Astrocyte (in vitro differentiated cells and primary cell): Measurements from ENCODE around the gene GLYATL3. TPM values are rescaled to one million over a fixed set of nuclear protein-coding genes. Genes with fewer than 3 reads are reported as not detected.
A peak's percentile ranks its signal among the peaks of the same experiment; 100 is the strongest.

Experiments
- DNase-seq: peaks from one replicate; pipeline ENCODE4 v3.0.0-alpha.2; 2010; ENCODE audit warnings: low read depth
- FAIRE-seq: peaks from 2 replicates; lab custom pipeline; 2011; peaks lifted over from hg19 to GRCh38; lab: Jason Lieb, UNC
- H2AFZ ChIP-seq: 2 replicates; pipeline ENCODE4 v1.6.0; 2012; ENCODE audit warnings: low read depth, low read length, inconsistent platforms
- H3K27ac ChIP-seq: 2 replicates; pipeline ENCODE4 v1.5.1; 2011; ENCODE audit warnings: low read depth, low read length, inconsistent platforms
- H3K27me3 ChIP-seq: 2 replicates; pipeline ENCODE4 v1.6.0; 2011; ENCODE audit warnings: low read length, inconsistent platforms; ENCODE audit not compliant: insufficient read depth
- H3K36me3 ChIP-seq: 2 replicates; pipeline ENCODE4 v1.5.1; 2011; ENCODE audit warnings: low read length, inconsistent platforms; ENCODE audit not compliant: insufficient read depth
- H3K4me1 ChIP-seq: 2 replicates; pipeline ENCODE4 v1.5.1; 2011; ENCODE audit warnings: low read length, inconsistent platforms; ENCODE audit not compliant: insufficient read depth
- H3K4me2 ChIP-seq: 2 replicates; pipeline ENCODE4 v1.6.0; 2012; ENCODE audit warnings: low read length, inconsistent platforms
- H3K4me3 ChIP-seq: 2 replicates; pipeline ENCODE4 v1.5.1; 2011; ENCODE audit warnings: low read depth, mild to moderate bottlenecking, low read length, inconsistent platforms; ENCODE audit not compliant: insufficient read depth
- H3K79me2 ChIP-seq: 2 replicates; pipeline ENCODE4 v1.6.0; 2012; ENCODE audit warnings: mild to moderate bottlenecking, low read length, inconsistent platforms; ENCODE audit not compliant: insufficient read depth
- H3K9ac ChIP-seq: 2 replicates; pipeline ENCODE4 v1.6.0; 2012; ENCODE audit warnings: mild to moderate bottlenecking, low read length, inconsistent platforms
- H3K9me3 ChIP-seq: 2 replicates; pipeline ENCODE4 v1.5.1; 2012; ENCODE audit warnings: low read depth, mild to moderate bottlenecking, low read length, inconsistent platforms; ENCODE audit not compliant: insufficient read depth
- H4K20me1 ChIP-seq: 2 replicates; pipeline ENCODE4 v1.6.0; 2012; ENCODE audit warnings: low read length, inconsistent platforms; ENCODE audit not compliant: insufficient read depth
- H3K27ac Mint-ChIP-seq: one replicate; pipeline ENCODE4 v1.8.0; 2021; ENCODE audit warnings: mild to moderate bottlenecking, mixed read lengths; ENCODE audit not compliant: unreplicated experiment
- H3K27me3 Mint-ChIP-seq: one replicate; pipeline ENCODE4 v1.8.0; 2021; ENCODE audit warnings: low read depth, mixed read lengths; ENCODE audit not compliant: unreplicated experiment
- H3K36me3 Mint-ChIP-seq: one replicate; pipeline ENCODE4 v1.8.0; 2021; ENCODE audit warnings: low read depth, mixed read lengths; ENCODE audit not compliant: unreplicated experiment
- H3K4me1 Mint-ChIP-seq: one replicate; pipeline ENCODE4 v1.8.0; 2021; ENCODE audit warnings: low read depth, mixed read lengths; ENCODE audit not compliant: unreplicated experiment
- H3K4me3 Mint-ChIP-seq: one replicate; pipeline ENCODE4 v1.8.0; 2021; ENCODE audit warnings: mild to moderate bottlenecking, moderate library complexity, mixed read lengths; ENCODE audit not compliant: unreplicated experiment
- H3K9me3 Mint-ChIP-seq: one replicate; pipeline ENCODE4 v1.8.0; 2021; ENCODE audit warnings: mild to moderate bottlenecking, mixed read lengths; ENCODE audit not compliant: unreplicated experiment
- CTCF ChIP-seq: IDR thresholded peaks from 2 replicates; pipeline ENCODE4 v1.5.1; 2011; ENCODE audit warnings: low read depth, mild to moderate bottlenecking, inconsistent platforms, low read length, moderate library complexity; ENCODE audit not compliant: insufficient read depth
- EZH2 ChIP-seq: IDR thresholded peaks from 2 replicates; pipeline ENCODE4 v1.6.1; 2012; ENCODE audit warnings: mild to moderate bottlenecking, low read length, inconsistent platforms; ENCODE audit not compliant: insufficient read depth
- total RNA-seq: library from RNA; stranded (reverse); gene quantifications from 2 replicates; pipeline ENCODE4 v1.2.1, GENCODE V29; 2021

The GLYATL3 gene
- total RNA-seq, 1 donor from 2014 or later, result not detected

GRCh38 chr6:49565261-49565660 is 65.5 kb downstream of the GLYATL3 start:
- H3K27ac ChIP-seq, result no peak overlapping the region
- FAIRE-seq (no peak), DNase-seq (no peak)
- H3K4me3 Mint-ChIP-seq, result no peak overlapping the region
- no peaks in the 10 kb centered on the region for H3K79me2 ChIP-seq
- no peaks in the 10 kb centered on the region for H3K36me3 ChIP-seq
- no peaks in the 10 kb centered on the region for H3K27me3 Mint-ChIP-seq
- H3K27me3 ChIP-seq, result no peaks in the 10 kb centered on the region
- H2AFZ ChIP-seq, result peak overlapping the region; percentile 72
- no peaks in the 10 kb centered on the region for H3K36me3 Mint-ChIP-seq
- TF ChIP-seq EZH2 (no peak), CTCF (no peak)
- H3K27ac Mint-ChIP-seq, result no peak overlapping the region
- H3K4me2 ChIP-seq, result no peak overlapping the region
- no peaks in the 10 kb centered on the region for H3K9me3 Mint-ChIP-seq
- H3K4me1 ChIP-seq, result peaks cover 7% of the 10 kb centered on the region
- H3K9me3 ChIP-seq, result no peaks in the 10 kb centered on the region
- H3K4me3 ChIP-seq, result no peak overlapping the region
- no peak overlapping the region for H3K9ac ChIP-seq
- peaks cover 5% of the 10 kb centered on the region for H3K4me1 Mint-ChIP-seq
- no peaks in the 10 kb centered on the region for H4K20me1 ChIP-seq

- Mint-ChIP-seq H3K27ac (no peak overlapping the region), H3K9me3 (no peaks in the 10 kb centered on the region), H3K4me1 (peaks cover 5% of the 10 kb centered on the region), H3K4me3 (no peak overlapping the region), H3K36me3 (no peaks in the 10 kb centered on the region), H3K27me3 (no peaks in the 10 kb centered on the region)
- no peak overlapping the region for H3K27ac ChIP-seq
- FAIRE-seq (no peak), DNase-seq (no peak)
- H3K4me2 ChIP-seq, result peak overlapping the region; percentile 23
- no peaks in the 10 kb centered on the region for H3K36me3 ChIP-seq
- H3K79me2 ChIP-seq, result no peaks in the 10 kb centered on the region
- H3K4me3 ChIP-seq, result no peak overlapping the region
- no peak overlapping the region for H3K9ac ChIP-seq
- TF ChIP-seq EZH2 (no peak), CTCF (no peak)
- H3K9me3 ChIP-seq, result no peaks in the 10 kb centered on the region
- H4K20me1 ChIP-seq, result no peaks in the 10 kb centered on the region
- H2AFZ ChIP-seq, result peak overlapping the region; percentile 72
- H3K4me1 ChIP-seq, result peaks cover 7% of the 10 kb centered on the region
- no peaks in the 10 kb centered on the region for H3K27me3 ChIP-seq
Observed at GRCh38 chr6:49565855-49566254, 66.1 kb downstream of the GLYATL3 start.

GRCh38 chr6:49570474-49571079 is 70.9 kb downstream of the GLYATL3 start:
- Mint-ChIP-seq H3K9me3 (no peaks in the 10 kb centered on the region), H3K4me1 (peaks cover 5% of the 10 kb centered on the region), H3K27ac (no peak overlapping the region), H3K4me3 (no peak overlapping the region), H3K36me3 (no peaks in the 10 kb centered on the region), H3K27me3 (no peaks in the 10 kb centered on the region)
- H3K4me3 ChIP-seq, result no peak overlapping the region
- no peak overlapping the region for H3K9ac ChIP-seq
- FAIRE-seq (no peak), DNase-seq (peak; percentile 18)
- no peaks in the 10 kb centered on the region for H3K36me3 ChIP-seq
- no peak overlapping the region for H3K27ac ChIP-seq
- no peaks in the 10 kb centered on the region for H3K79me2 ChIP-seq
- TF ChIP-seq EZH2 (no peak), CTCF (peak; percentile 9)
- no peaks in the 10 kb centered on the region for H4K20me1 ChIP-seq
- H3K27me3 ChIP-seq, result no peaks in the 10 kb centered on the region
- peaks cover 7% of the 10 kb centered on the region for H3K4me1 ChIP-seq
- no peaks in the 10 kb centered on the region for H3K9me3 ChIP-seq
- no peak overlapping the region for H3K4me2 ChIP-seq
- no peak overlapping the region for H2AFZ ChIP-seq
